ENCODE data around the gene NPHP1. TPM values are rescaled to one million over a fixed set of nuclear protein-coding genes. Genes with fewer than 3 reads are reported as not detected.
"Not testable (repeated sequence)": the region's sequence is repeated elsewhere in the genome, so short reads cannot be mapped to it uniquely, and the experiment has no call there.

NPHP1 gene
- total RNA-seq (5.8 and 6.2 TPM in 2 replicates), polyA plus RNA-seq (11.6 and 12.3 TPM in 2 replicates)

DNA sequence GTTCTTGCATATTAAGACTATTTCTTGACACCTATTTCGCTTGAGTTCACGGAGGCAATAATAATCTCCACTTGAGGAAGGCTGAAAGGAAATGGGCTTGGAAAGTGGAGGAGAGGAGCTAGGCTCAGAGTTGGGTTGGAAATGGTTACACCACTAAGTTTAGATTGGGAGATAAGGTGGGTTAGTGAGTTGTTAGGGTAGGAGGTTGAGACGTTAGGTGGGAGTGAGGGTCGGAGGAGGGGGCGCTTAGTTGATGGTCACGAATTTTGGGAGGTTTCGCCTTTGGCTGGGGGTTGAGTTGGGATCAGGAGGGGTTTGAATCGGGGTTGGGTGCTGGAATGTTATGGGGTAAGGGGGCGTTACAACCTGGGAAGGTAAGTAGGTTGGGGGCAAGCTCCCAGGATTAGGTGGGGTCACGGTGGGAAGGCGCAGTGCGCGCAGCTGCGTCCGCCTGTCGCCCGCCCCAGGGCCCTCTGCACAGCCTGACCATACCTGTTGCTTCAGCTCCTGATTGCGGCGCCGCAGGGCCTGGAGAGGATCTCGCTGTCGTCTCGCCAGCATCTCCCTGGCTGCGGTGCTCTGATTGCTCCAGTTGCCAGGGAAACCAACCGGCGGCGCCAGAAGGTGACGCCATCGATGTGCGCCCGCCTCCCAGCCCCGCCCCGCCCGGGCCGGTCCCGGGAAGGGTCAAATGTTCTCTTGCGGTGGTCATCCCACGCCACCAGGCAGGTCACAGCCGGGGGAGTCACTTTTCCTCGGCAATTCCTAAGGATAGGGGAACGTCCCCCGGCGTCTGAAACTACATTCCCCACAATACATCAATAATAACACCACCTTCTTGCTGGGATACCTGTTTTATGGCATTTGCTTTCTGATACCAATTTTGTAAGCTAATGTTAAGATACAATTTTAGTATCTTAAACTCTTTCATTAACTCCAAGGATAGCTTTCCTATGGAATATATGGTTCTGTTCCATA lies at the start of gene NPHP1:
Gene NPHP1, minus strand, starts transcription at position 606 of the 978 bp plus-strand sequence. Its CDS starts 45 bp downstream, at position 561.
- Histone ChIP-seq H3K36me3 (no peaks in the 10 kb centered on the region), H3K27me3 (no peaks in the 10 kb centered on the region), H3K27ac (no peak within 1 kb of the TSS), H3K4me1 (ENCODE audit: low read depth) (no peaks in the 10 kb centered on the region), H3K9me3 (ENCODE audit: low read depth) (no peaks in the 10 kb centered on the region), H3K4me3 (peak within 1 kb of the TSS; percentile 75)
- TF ChIP-seq CTCF (IDR thresholded peaks at IDR 0.05; ENCODE audit: low read depth, low read length), result no peak
- DNase-seq (ENCODE audit: low read depth in 1 of 2, low spot score in 1 of 2), result peak; percentile 90 to 95

DNA sequence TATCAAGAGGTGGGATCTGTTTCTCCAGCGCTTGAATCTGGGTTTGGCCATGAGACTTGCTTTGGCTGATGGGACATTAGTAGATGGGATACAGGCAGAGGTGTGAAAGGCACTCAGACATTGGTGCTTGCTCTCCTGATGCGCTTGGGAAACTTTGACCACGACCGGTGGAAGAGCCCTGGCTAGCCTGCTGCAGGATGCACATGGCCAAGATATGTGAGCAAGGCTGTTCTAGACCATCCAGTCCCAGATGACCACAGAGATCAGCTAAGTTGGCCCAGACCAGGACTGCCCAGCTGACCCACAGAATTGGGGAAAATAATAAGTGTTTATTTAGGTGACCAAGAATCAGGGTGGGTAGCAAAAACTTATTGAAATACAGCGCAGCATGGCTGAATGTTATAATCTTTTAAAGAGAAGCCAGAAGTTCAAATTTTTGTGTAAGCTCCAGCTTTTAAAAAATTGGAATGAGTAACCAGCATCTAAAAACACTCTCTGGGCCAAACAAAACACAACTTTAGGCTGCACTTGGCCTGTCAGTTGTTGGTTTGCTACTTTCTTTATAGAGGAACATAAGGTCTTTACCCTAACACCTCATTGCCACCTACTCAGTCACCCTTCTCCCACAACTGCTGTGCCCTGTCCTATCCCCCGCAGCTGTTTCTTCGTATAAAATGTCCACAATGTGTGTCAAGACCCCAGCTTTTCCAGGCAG lies 43.4 kb upstream of the NPHP1 start:
- peak in 1 of 2 donors; percentile 4 for DNase-seq (ENCODE audit: low read depth in 1 of 2, low spot score in 1 of 2)
- not testable (repeated sequence) for H3K27ac ChIP-seq; H3K4me1 ChIP-seq (ENCODE audit: low read depth); H3K4me3 ChIP-seq; H3K36me3 ChIP-seq; H3K9me3 ChIP-seq (ENCODE audit: low read depth); H3K27me3 ChIP-seq

- not testable (repeated sequence) for DNase-seq (ENCODE audit: low read depth in 1 of 2, low spot score in 1 of 2); H3K4me3 ChIP-seq; H3K4me1 ChIP-seq (ENCODE audit: low read depth); H3K27ac ChIP-seq; H3K9me3 ChIP-seq (ENCODE audit: low read depth); H3K27me3 ChIP-seq; H3K36me3 ChIP-seq
Observed at GRCh38 chr2:110245488-110246435, 40.9 kb upstream of the NPHP1 start.

DNA sequence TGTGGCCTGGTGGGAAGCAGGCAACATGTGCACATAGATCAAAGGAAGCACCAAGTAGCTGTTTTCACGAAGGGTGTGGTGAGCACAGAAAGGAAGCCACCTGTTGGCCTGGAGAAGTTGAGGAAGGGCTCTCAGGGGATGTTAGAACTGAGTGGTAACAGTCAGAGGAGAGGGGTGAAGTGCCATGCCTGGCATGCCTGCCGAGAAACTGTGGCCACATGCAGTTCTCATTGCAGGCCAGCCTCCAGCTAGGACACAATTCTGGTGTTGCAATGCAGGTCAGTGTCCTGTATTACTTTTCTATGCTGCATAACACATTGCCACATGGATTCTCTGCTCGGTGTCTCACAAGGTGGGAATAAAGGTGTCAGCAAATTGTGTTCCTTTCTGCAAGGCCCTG lies 38.5 kb upstream of the NPHP1 start:
- not testable (repeated sequence) for H3K27me3 ChIP-seq; H3K4me1 ChIP-seq (ENCODE audit: low read depth); H3K27ac ChIP-seq; H3K36me3 ChIP-seq; H3K4me3 ChIP-seq; DNase-seq (ENCODE audit: low read depth in 1 of 2, low spot score in 1 of 2); H3K9me3 ChIP-seq (ENCODE audit: low read depth)

DNA sequence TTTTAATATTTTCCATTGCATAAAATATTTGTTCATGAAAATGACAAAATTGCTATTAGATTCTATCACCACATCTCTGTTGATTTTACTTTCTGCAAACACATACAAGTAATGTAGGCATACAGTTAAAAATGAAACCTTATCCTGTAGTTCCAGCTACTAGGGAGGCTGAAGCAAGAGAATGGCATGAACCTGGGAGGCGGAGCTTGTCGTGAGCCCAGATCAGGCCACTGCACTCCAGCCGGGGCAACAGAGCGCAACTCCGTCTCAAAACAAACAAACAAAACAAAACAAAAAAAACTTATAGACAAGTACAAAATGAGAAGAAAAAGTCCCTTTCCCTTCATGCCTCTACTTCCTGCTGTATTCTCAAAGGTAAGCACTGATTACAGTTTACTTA lies 29.7 kb upstream of the NPHP1 start:
- not testable (repeated sequence) for H3K27me3 ChIP-seq; H3K9me3 ChIP-seq (ENCODE audit: low read depth); H3K27ac ChIP-seq; H3K4me3 ChIP-seq; H3K4me1 ChIP-seq (ENCODE audit: low read depth); DNase-seq (ENCODE audit: low read depth in 1 of 2, low spot score in 1 of 2); H3K36me3 ChIP-seq

DNA sequence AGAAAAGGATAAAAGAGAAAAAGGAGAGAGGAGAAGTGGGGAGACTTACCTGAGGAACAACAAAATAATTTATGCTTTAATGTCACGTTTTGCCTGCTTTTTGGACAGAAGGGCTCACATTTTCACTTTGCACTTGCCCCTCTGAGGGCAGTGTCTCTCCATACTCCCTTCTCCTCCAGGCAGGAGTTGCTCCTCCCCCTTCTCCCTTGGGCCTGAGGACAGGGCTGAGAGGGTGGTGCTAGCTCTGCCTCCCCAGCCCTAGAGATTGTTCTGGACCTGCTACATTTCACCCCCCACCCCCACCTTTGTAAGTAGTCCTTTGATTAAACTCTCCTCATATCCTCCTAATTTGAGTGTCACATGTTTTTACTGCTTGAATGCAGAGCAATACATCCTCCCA lies 25.1 kb upstream of the NPHP1 start:
- H3K9me3 ChIP-seq (ENCODE audit: low read depth); H3K4me3 ChIP-seq; H3K4me1 ChIP-seq (ENCODE audit: low read depth); H3K27ac ChIP-seq; H3K27me3 ChIP-seq; DNase-seq (ENCODE audit: low read depth in 1 of 2, low spot score in 1 of 2); H3K36me3 ChIP-seq: not testable (repeated sequence)

DNA sequence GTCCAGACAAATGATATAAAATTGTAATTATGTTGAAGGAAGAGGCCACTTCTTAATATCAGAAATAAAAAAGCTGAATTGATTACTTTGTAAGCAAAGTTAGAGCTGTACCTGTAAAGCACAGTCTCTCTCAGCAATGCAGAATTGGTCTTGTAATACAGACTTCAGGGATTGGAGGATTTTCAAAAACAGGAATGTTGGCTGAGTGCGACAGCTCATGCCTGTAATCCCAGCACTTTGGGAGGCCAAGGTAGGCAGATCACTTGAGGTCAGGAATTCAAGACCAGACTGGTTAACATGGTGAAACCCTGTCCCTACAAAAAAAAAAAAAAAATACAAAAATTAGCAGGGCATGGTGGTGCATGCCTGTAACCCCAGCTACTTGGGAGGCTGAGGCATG lies 17.8 kb upstream of the NPHP1 start:
- not testable (repeated sequence) for H3K27ac ChIP-seq; H3K4me1 ChIP-seq (ENCODE audit: low read depth); DNase-seq (ENCODE audit: low read depth in 1 of 2, low spot score in 1 of 2); H3K27me3 ChIP-seq; H3K9me3 ChIP-seq (ENCODE audit: low read depth); H3K4me3 ChIP-seq; H3K36me3 ChIP-seq

DNA sequence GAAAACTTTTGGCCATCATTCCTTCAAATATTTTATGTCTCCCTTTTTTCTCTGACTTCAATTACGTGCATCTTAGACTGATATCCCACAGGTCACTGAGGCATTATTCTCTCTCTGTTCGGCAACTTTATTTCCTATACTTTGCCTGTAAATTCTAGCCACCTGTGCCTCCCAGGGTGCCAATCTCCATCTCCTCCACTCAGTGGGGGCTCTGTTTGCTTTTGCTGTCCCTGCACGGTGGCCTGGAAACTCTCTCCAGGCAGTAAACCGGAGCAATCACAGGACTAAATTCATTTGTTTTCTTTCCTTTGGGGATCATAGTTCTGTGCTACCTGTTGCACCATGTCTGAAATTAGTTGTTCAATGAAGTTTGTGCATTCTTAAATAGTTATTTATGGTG lies 17.1 kb upstream of the NPHP1 start:
- Histone ChIP-seq H3K4me3 (no peak overlapping the region), H3K36me3 (no peaks in the 10 kb centered on the region), H3K27me3 (peaks cover 5% of the 10 kb centered on the region), H3K27ac (no peak overlapping the region), H3K4me1 (ENCODE audit: low read depth) (no peaks in the 10 kb centered on the region), H3K9me3 (ENCODE audit: low read depth) (no peaks in the 10 kb centered on the region)
- DNase-seq (ENCODE audit: low read depth in 1 of 2, low spot score in 1 of 2), result no peak
- no peak for TF ChIP-seq CTCF (IDR thresholded peaks at IDR 0.05; ENCODE audit: low read depth, low read length)

All from cardiac muscle cell (in vitro differentiated cells and primary cell).